ENCODE measurements around the gene DSCAML1.

The DSCAML1 gene

DNA sequence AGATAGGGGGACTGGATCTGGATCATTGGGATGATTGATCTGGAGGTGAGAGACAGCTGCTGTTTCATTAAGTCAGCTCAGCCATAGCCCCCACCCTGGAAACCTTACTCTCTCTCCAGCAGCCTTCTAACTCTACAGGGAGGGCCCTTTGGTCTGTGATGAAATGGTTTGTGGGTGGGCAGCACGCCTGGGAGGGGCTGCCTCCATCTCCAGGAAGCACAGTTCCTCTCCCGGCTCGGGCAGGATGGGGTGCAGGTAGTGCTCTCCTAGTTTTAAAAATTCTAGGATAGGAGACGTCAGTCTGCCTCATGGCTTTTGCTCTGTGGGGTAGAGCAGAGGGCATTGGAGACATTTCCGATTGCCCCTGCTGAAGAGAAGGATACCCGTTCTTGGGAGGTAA lies 379.7 kb downstream of the DSCAML1 start:
- no peak overlapping the region for H3K4me3 ChIP-seq (ENCODE audit: low read depth, low read length)
- TF ChIP-seq, protein P1, sequence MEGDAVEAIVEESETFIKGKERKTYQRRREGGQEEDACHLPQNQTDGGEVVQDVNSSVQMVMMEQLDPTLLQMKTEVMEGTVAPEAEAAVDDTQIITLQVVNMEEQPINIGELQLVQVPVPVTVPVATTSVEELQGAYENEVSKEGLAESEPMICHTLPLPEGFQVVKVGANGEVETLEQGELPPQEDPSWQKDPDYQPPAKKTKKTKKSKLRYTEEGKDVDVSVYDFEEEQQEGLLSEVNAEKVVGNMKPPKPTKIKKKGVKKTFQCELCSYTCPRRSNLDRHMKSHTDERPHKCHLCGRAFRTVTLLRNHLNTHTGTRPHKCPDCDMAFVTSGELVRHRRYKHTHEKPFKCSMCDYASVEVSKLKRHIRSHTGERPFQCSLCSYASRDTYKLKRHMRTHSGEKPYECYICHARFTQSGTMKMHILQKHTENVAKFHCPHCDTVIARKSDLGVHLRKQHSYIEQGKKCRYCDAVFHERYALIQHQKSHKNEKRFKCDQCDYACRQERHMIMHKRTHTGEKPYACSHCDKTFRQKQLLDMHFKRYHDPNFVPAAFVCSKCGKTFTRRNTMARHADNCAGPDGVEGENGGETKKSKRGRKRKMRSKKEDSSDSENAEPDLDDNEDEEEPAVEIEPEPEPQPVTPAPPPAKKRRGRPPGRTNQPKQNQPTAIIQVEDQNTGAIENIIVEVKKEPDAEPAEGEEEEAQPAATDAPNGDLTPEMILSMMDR (IDR thresholded peaks at IDR 0.05; ENCODE audit: low read depth, low read length): no peak

GRCh38 chr11:117415358-117415896 lies 381.6 kb downstream of the DSCAML1 start:
- no peaks in the 10 kb centered on the region for H3K9me3 ChIP-seq (ENCODE audit: severe bottlenecking)
- no peak overlapping the region for H3K4me3 ChIP-seq (ENCODE audit: low read depth, low read length)
- H3K36me3 ChIP-seq: peaks cover 3% of the 10 kb centered on the region; the same call in 1 of the 2 replicates
- peak; percentile 0 for DNase-seq
- TF ChIP-seq, protein P1 (IDR thresholded peaks at IDR 0.05; ENCODE audit: low read depth, low read length): no peak
- H3K27ac ChIP-seq: no peak overlapping the region
- no peaks in the 10 kb centered on the region for H3K27me3 ChIP-seq (ENCODE audit: insufficient read depth, low read depth, severe bottlenecking)

More for the DNA sequence above, 379.7 kb downstream of the DSCAML1 start:
- no peaks in the 10 kb centered on the region for H3K9me3 ChIP-seq (ENCODE audit: severe bottlenecking)
- no peak for DNase-seq
- no peaks in the 10 kb centered on the region; the same call in 1 of the 2 replicates for H3K36me3 ChIP-seq
- no peak overlapping the region for H3K27ac ChIP-seq
- no peaks in the 10 kb centered on the region for H3K27me3 ChIP-seq (ENCODE audit: insufficient read depth, low read depth, severe bottlenecking)

DNA sequence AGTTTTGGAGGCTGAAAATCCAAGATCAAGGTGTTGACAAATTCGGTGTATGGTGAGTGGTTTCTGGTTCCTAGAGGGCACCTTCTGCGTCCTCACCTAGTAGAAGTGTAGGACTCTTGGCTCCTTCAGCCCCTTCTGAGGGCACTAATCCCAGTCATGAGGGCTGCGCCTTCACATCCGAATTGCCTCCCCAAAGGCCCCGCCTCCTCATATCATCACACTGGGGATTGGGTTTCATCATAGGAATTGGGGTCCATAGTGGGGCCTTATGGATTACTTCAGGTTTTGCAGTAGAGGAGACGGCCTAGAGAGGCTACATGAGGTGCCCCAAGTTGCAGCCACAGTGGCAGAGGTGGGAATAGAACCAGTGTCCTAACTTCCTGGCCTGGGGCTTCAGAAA lies 382.3 kb downstream of the DSCAML1 start:
- no peak overlapping the region for H3K4me3 ChIP-seq (ENCODE audit: low read depth, low read length)
- peak; percentile 2 for DNase-seq
- H3K9me3 ChIP-seq (ENCODE audit: severe bottlenecking): no peaks in the 10 kb centered on the region
- H3K36me3 ChIP-seq: peaks cover 6% of the 10 kb centered on the region; the same call in 1 of the 2 replicates
- no peak overlapping the region for H3K27ac ChIP-seq
- H3K27me3 ChIP-seq (ENCODE audit: insufficient read depth, low read depth, severe bottlenecking): no peaks in the 10 kb centered on the region
- TF ChIP-seq, protein P1 (IDR thresholded peaks at IDR 0.05; ENCODE audit: low read depth, low read length): no peak

GRCh38 chr11:117413616-117414015 lies 383.4 kb downstream of the DSCAML1 start:
- H3K27ac ChIP-seq: no peak overlapping the region
- no peaks in the 10 kb centered on the region for H3K27me3 ChIP-seq (ENCODE audit: insufficient read depth, low read depth, severe bottlenecking)
- H3K9me3 ChIP-seq (ENCODE audit: severe bottlenecking): no peaks in the 10 kb centered on the region
- no peak for DNase-seq
- no peak overlapping the region for H3K4me3 ChIP-seq (ENCODE audit: low read depth, low read length)
- peaks cover 17% of the 10 kb centered on the region for H3K36me3 ChIP-seq
- TF ChIP-seq, protein P1 (IDR thresholded peaks at IDR 0.05; ENCODE audit: low read depth, low read length): no peak

GRCh38 chr11:117412653-117413275 lies 384.3 kb downstream of the DSCAML1 start:
- no peak for DNase-seq
- Histone ChIP-seq H3K27ac (no peak overlapping the region), H3K36me3 (peaks cover 25% of the 10 kb centered on the region), H3K4me3 (ENCODE audit: low read depth, low read length) (no peak overlapping the region), H3K27me3 (ENCODE audit: insufficient read depth, low read depth, severe bottlenecking) (no peaks in the 10 kb centered on the region), H3K9me3 (ENCODE audit: severe bottlenecking) (no peaks in the 10 kb centered on the region)
- TF ChIP-seq, protein P1 (IDR thresholded peaks at IDR 0.05; ENCODE audit: low read depth, low read length): no peak

Data from WERI-Rb-1 (cell line).